HG03460 (cell line): ENCODE measurements around the gene KCNA5.

Experiments used
- ATAC-seq: cut with Tn5 transposase; IDR thresholded peaks from one replicate; pipeline ENCODE4 v1.9.1; 2021; ENCODE audit not compliant: unreplicated experiment

KCNA5 gene

GRCh38 chr12:5043589-5044419 lies at the start of gene KCNA5:
KCNA5 (plus strand) TSS chr12:5043879; CDS start chr12:5044148, 269 bp downstream.
- ATAC-seq: no peak

- ATAC-seq: no peak
These were observed 49.1 kb upstream of the KCNA5 start for GRCh38 chr12:4994622-4995021.

- ATAC-seq: no peak
These were observed 47.0 kb upstream of the KCNA5 start for GRCh38 chr12:4996714-4997113.

GRCh38 chr12:4997939-4998338 lies 45.7 kb upstream of the KCNA5 start:
- ATAC-seq: no peak

- no peak for ATAC-seq
These were observed 43.5 kb upstream of the KCNA5 start for GRCh38 chr12:5000204-5000603.

GRCh38 chr12:5000658-5001385 lies 42.9 kb upstream of the KCNA5 start:
- ATAC-seq: no peak

GRCh38 chr12:5003025-5003666 lies 40.5 kb upstream of the KCNA5 start:
- no peak for ATAC-seq

- no peak for ATAC-seq
These were observed 35.0 kb upstream of the KCNA5 start for GRCh38 chr12:5008661-5009060.

- ATAC-seq: no peak
These were observed 33.5 kb upstream of the KCNA5 start for GRCh38 chr12:5010151-5010550.

GRCh38 chr12:5012337-5012736 lies 31.3 kb upstream of the KCNA5 start:
- no peak for ATAC-seq

- ATAC-seq: no peak
These were observed 30.4 kb upstream of the KCNA5 start for GRCh38 chr12:5013266-5013730.

GRCh38 chr12:5014269-5014668 lies 29.4 kb upstream of the KCNA5 start:
- no peak for ATAC-seq

GRCh38 chr12:5015711-5016492 lies 27.8 kb upstream of the KCNA5 start:
- no peak for ATAC-seq

GRCh38 chr12:5016526-5016925 lies 27.2 kb upstream of the KCNA5 start:
- no peak for ATAC-seq

GRCh38 chr12:5017638-5018348 lies 25.9 kb upstream of the KCNA5 start:
- no peak for ATAC-seq

GRCh38 chr12:5018677-5019076 lies 25.0 kb upstream of the KCNA5 start:
- no peak for ATAC-seq

GRCh38 chr12:5022025-5022424 lies 21.7 kb upstream of the KCNA5 start:
- no peak for ATAC-seq

- ATAC-seq: no peak
These were observed 21.1 kb upstream of the KCNA5 start for GRCh38 chr12:5022465-5023061.

- ATAC-seq: no peak
These were observed 19.8 kb upstream of the KCNA5 start for GRCh38 chr12:5023842-5024241.
